SHP77 (cell line): ENCODE results near the gene RIPK4.

Experiments
- DNase-seq, 2 experiments: peaks; one replicate each; lab custom pipeline; 2025; lab: John Stamatoyannopoulos, UW

The RIPK4 gene

DNA sequence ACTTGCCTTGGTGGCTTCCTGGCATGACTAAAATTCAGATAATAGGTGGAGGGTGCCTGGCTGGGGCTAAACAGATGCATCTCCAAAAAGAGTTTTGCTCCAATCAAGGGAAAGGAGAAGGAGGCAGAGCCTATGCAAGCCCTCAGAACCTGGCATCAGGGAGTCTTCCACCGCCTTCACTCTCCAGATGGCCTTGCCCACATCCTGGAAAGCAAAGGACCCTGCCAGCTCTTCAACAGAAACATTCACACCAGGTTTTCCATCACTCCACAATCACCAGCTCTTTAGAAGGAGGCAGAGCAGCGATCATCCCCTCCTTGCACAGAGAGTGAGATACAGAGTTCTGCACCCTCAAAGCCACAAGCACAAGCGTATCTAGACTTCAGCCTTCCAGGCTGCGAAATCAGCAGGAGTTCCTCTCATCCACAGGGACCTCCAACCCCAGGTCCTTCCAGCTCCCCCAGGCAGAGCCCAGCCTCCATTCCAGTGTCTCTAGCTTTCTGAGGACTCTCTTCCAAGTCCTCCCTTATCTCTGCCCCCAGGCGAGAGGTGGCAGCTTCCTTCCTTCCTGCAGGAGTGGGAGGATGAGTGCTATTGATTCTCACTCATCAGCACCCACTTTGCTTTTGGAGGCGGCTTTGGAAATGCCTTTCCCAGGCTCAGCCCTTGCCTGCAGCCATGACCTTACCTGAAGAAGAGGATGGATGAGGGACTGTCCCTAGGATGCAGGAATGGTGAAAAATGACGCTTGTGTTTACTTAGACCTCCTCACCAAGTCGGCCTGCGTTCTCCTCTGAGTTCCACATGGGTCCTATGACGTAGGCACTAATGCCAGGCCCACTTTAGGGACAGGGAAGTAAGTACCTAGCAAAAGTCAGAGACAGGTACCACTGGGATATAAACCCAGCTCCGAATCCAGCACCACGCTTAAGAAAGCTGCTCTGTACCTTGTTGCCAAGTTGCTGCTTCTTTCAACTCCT lies 75.4 kb downstream of the RIPK4 start:
- no peak for DNase-seq
